NCI-H226 (cell line): ENCODE data around the gene ZFC3H1.
"Not testable (repeated sequence)": the region's sequence is repeated elsewhere in the genome, so short reads cannot be mapped to it uniquely, and the experiment has no call there.

ENCODE experiments used
- DNase-seq: peaks from one replicate; pipeline ENCODE4 v3.0.0-alpha.2; 2015

Gene ZFC3H1, protein sequence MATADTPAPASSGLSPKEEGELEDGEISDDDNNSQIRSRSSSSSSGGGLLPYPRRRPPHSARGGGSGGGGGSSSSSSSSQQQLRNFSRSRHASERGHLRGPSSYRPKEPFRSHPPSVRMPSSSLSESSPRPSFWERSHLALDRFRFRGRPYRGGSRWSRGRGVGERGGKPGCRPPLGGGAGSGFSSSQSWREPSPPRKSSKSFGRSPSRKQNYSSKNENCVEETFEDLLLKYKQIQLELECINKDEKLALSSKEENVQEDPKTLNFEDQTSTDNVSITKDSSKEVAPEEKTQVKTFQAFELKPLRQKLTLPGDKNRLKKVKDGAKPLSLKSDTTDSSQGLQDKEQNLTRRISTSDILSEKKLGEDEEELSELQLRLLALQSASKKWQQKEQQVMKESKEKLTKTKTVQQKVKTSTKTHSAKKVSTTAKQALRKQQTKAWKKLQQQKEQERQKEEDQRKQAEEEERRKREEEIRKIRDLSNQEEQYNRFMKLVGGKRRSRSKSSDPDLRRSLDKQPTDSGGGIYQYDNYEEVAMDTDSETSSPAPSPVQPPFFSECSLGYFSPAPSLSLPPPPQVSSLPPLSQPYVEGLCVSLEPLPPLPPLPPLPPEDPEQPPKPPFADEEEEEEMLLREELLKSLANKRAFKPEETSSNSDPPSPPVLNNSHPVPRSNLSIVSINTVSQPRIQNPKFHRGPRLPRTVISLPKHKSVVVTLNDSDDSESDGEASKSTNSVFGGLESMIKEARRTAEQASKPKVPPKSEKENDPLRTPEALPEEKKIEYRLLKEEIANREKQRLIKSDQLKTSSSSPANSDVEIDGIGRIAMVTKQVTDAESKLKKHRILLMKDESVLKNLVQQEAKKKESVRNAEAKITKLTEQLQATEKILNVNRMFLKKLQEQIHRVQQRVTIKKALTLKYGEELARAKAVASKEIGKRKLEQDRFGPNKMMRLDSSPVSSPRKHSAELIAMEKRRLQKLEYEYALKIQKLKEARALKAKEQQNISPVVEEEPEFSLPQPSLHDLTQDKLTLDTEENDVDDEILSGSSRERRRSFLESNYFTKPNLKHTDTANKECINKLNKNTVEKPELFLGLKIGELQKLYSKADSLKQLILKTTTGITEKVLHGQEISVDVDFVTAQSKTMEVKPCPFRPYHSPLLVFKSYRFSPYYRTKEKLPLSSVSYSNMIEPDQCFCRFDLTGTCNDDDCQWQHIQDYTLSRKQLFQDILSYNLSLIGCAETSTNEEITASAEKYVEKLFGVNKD (N-terminal part only)

DNA sequence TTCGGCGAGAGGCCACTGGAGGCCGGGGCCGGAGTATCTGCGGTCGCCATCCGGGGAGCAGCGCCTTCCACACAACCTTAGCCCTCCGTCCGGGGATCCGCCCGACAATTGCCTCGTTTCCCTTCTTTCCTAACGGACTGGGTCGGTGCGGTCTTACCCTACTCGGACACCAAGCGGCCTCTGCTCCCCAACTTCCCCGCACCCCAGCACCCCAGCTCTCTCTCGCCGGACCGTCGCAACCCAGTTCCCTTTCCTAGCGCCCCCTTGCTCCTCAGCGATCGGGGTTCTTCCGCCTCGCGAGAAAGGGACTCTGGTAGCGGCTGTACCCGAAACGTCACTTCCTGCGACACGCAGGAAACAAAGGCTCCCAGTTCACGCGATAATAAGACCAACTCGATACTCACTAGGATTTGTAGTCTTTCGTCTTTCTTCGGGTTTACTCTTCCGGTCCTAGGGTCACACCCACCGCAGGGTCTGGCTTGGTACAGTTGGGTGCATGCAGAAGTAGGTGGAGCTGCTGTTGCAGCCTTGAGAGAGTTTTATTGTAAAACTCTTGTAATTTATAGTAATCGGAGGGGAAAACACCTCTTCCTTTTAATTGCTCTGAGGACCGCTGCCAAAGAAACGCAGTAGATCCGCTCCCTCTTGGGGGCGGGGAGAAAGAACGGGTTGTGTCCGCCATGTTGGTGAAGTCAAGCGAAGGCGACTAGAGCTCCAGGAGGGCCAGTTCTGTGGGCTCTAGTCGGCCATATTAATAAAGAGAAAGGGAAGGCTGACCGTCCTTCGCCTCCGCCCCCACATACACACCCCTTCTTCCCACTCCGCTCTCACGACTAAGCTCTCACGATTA lies at the start of gene ZFC3H1, which contains the start of gene THAP2:
Gene ZFC3H1, minus strand, starts transcription at position 288 of the 850 bp plus-strand sequence. Its CDS starts 238 bp downstream, at position 50.
Gene THAP2, plus strand, starts transcription at position 741 of the 850 bp plus-strand sequence. CDS start 209 bp downstream, outside the sequence.
- peak; percentile 100 for DNase-seq

DNA sequence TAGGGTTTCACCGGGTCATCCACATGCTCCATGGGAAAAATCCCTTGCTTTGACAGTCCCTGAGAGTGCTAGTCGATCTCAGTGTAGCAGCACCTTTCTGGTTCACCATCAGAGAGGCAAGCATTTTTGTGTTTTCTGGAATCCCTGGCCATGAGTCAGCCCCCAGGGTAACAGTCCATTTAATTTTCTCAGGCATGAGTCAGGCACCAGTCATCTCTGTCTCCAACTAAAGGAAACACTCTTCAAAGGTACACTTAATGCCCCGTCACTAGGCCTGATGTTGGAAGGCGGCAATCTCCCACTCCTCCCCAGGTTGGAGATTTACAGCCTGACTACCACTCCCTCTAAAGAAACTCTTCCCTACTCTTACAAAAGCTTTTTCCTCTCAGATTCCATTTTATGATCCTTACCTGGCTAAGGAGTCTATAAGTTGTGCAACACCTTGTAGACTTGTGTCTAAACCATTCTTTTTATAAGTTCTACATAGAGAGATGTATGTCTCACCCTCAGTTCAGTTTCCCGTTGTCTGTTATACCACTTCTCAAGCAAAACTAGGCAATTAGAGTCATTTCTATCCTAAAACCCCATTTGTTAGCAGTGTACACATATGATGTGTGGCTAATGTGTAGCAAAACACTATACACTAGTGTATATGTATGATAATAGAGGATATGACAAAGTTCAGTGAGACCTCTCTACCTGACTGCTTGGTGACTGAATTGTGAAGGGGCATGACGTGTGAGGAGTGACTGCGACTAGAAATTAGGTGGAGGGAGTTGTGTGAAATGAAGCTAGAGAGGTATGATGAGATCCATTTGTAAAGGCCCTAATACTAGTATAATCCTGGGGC lies 46.9 kb upstream of the ZFC3H1 start:
- peak; percentile 96 for DNase-seq

DNA sequence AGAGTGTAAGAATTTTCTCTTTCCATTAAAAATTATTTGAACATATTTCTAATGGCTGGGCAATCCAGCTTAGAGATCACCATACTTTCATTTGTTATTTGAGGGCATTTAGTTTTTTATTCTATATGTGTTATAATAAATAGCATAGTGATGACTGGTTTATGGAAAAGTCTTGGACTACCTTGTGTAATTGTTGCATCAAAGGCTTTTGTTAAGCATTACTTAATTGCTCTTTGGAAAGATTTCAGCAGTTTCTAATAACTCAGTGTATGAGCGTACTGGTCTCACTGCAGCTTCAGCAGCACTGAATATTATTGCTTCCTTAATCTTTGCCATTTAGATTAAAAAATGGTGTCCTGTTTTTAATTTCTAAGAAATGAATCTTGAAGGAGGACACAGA lies 45.0 kb upstream of the ZFC3H1 start:
- DNase-seq: peak; percentile 31

DNA sequence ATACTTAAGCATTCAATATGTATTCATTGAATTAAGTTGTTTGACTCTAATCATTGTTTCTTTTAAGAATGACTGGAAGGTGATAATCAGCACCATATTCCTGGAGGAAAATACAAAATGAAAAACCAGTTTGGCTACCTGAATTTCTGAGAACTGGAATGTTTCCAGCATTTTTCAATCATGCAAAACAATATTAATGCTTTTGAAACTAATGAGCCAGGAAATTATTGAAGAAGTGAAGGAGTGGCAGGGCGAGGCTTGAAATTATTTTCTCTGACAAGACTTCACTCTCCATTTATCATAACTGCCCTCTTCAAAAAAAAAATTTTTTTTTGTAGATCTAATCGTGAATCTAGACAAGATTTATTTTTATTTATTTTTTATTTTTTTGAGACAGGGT lies 41.3 kb upstream of the ZFC3H1 start:
- no peak for DNase-seq

DNA sequence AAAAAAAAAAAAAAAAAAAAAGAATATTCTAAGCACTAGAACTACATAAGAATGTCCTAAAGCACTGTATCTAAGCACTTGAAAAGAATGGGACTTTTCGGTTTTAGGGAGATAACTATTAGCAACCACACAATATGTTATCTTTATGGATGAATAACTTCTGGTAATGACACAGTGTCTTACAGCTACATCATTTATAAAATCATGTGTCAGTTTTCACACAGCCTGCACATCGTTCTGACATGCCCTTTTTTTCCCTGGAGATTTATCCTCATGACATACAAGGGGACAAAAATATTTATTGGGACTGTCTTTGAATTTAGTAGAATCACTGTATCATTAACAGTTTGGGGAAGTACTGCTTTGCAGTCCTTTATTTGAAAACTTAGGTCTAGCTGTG lies 39.6 kb upstream of the ZFC3H1 start:
- no peak for DNase-seq

DNA sequence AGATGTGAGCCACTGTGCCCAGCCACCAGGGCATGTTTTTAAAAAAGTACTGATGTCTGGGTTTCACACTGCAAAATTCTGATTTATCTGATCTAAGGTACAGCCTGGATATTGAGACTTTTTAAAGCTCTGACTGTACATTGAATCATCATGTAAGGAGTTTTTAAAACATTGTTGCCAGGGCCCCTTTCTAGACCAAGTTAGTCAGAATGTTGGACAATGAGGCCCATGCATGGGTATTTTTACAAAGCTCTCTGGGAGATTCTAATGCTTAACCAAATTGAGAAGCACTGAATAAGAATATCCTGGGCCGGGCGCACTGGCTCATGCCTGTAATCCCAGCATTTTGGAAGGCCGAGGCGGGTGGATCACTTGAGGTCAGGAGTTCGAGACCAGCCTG lies 38.9 kb upstream of the ZFC3H1 start:
- no peak for DNase-seq

DNA sequence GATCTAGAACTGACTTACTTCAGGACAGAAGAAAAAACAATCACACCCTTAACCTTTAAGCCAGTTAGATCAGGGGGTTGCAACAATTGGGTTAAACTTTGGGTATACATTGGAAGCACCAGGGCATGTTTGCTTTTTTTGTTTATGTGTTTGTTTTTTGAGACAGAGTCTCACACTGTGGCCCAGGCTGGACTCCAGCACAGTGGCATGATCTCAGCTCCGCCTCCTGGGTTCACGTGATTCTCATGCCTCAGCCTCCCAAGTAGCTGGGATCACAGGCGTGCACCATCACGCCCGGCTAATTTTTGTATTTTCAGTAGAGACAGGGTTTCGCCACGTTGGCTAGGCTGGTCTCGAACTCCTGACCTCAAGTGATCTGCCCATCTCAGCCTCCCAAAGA lies 38.5 kb upstream of the ZFC3H1 start:
- not testable (repeated sequence) for DNase-seq

DNA sequence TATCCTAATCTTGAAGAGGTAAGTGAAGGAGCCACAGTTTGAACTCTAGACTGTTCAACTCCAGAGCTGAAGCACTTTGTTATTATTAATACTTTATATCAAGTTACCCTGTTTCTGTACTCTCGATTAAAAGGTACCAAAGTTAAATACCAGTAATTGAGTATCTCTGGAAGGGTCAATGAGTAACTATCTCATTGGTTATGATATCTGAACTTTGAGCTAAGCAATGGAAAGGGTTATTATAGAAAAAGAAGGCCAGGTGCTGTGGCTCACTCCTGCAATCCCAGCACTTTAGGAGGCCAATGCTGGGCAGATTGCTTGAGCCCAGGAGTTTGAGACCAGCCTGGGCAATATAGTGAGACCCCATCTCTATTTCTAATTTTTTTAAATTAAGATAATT lies 32.1 kb upstream of the ZFC3H1 start:
- no peak for DNase-seq

DNA sequence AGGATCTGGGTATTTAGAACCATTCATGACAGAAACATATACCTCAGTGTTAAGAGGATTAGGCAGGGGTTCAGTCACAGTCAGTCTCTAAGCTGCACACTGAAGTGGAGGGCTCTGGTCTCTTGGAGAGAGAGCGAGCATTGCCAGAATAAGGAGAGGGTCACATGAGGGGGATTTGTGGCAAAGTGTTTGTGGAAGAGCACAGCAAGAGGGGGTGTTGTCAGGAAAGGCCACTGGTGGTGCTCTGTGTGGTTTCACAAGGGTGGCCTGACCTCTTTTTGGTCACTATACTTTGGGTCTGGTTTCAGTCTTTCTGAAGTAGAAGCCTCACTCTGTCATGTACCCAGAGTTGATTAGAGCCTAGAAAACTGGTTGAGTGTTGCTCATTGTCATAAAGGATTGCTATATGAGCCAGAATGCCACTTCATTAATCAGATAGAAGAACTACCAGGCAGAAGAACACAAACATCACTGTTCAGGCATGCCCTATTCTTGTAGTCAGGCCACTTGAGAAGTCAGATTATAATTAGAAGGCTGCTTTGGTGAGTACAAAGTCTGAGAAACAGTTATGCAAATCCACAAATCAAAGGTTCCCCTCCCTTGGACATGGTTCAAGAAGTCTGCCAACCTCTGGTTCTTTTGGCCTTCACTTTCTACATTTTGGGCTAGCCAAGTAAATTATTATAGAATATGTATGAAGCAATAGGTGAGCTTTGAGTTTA lies 30.6 kb upstream of the ZFC3H1 start:
- no peak for DNase-seq

DNA sequence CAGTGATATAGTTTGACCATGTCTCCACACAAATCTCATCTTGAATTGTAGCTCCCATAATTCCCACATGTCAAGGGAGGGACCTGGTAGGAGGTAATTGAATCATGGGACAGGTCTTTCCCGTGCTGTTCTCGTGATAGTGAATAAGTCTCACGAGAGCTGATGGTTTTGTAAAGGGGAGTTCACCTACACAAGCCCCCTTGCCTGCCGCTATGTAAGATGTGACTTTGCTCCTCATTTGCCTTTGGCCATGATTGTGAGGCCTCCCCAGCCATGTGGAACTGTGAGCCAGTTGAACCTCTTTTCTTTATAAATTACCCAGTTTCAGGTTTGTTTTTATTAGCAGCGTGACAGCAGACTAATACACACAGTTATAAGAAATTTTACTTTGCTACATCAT lies 30.0 kb upstream of the ZFC3H1 start:
- DNase-seq: not testable (repeated sequence)

DNA sequence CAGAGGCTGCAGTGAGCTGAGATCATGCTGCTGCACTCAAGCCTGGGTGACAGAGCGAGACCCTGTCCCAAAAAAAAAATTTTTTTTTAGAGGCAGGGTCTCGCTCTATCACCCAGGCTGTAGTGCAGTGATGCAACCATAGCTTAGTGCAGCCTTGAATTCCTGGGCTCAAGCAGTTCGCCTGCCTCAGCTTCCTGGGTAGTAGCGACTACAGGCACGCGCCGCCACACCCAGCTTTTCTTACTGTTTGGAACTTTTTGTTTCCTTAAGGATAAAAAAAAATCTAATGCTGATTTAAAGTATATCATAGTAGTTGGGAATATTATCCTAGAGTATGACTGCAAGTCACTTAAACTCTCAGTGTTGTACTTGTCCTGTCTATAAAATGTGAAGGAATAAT lies 29.5 kb upstream of the ZFC3H1 start:
- DNase-seq: no peak

DNA sequence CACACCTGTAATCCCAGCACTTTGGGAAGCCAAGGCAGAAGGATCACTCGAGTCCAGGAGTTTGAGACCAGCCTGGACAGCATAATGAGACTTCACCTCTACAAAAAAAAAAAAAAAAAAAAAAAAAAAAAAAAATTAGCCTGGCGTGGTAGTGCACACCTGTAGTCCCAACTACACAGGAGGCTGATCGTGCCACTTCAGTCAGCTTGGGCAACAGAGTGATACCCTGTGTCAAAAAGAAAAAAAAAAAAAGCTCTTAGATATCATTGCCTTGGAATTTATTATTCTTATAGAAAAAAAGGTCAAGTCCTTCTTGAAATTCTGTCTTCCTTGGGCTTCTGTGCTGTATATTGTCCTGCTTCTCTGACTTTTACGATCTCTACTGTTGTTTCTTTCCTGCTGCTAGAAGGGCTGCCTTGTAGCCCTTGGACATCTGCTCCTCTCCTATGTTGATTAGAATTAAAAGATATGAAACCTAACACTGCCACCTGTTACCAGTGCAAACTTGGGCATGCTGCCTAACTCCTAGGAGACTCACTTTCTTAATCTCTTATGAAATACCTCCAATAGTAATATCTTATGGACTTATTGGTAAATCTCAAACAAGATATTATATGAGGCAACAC lies 28.0 kb upstream of the ZFC3H1 start:
- DNase-seq: no peak

DNA sequence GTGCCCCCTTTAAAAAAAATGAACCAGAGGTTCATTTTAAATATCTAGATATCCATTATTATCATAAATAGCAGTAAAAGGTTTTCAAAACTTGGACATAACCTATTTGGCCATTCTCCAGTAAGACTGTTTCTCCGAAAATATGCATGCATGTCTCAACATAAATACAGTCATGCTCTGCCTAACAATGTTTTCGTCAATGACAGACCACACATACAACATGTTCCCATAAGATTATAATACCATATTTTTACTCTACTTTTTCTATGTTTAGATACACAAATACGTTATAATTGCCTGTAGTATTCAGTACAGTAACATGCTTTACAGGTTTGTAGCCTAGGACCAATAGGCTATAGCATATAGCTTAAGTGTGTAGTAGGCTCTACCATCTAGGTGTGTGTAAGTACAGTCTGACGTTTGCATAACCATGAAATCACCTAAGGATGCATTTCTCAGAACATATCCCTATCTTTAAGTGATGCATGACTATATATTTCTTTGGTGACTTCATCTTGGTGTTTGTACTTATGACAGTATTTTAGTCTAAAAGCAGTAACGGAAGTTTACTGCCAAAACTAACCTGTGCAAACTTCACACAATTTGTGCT lies 25.4 kb upstream of the ZFC3H1 start:
- no peak for DNase-seq

DNA sequence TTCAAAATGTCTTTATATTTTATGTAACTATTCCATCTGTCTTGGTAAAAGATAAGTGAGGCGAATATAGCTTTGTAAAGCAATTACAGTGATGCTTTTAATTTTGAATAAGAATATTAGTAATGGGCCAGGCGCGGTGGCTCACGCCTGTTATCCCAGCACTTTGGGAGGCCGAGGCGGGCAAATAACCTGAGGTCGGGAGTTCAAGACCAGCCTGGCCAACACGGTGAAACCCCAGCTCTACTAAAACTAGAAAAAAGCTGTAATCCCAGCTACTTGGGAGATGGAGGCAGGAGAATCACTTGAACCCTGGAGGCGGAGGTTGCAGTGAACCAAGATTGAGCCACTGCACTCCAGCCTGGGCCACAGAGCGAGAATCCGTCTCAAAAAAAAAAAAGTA lies 23.5 kb upstream of the ZFC3H1 start:
- DNase-seq: not testable (repeated sequence)

DNA sequence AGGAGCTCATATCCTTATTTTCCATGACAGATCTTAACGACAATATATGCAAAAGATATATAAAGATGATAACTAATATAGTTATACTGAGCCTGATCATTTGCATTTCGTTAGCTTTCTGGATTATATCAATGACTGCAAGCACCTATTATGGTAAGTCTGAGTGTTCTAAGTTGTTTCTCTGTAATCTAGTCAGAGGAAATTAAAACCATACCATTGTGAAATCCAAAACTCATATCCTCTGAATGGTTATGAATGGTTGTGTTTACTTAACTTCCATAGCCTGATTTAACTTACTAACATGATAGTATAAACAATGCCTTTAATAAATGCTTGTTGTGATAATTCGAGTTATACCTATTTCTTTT lies 23.0 kb upstream of the ZFC3H1 start:
- DNase-seq: no peak

DNA sequence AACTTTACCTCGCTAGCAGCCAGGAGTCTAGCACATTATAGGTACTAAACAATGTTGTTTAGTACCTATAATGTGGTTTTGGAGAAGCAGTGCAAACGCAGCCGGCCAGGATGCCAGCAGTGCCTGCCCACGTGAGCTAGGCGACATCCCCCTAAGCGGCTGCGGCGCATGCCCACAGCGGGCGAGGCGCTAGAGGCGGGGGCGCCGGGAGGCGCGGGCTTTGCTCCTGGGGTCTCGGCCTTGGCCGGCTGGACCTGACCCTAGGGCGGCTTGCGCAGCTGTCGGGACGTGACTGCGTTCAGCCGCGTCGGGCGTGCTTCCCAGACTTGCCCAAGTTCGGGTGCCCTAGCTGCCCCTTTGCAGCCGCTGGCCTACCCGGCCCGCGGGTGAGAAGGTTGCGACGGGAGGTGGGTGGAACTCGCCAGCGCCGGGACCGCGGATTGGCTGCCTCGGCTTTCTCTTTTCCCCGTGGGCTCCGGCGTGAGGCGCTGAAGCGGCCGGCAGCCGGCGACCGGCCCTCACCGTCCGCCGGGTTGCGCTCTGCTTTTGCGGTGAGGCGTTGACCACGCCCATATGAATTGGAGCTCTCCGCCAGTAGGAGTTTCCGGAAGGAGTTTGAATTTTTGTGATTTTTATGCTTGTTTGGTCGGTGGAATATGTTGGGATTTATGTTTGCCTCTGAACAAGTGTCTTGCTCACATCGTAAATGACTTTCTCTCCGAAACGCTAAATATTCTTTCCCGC lies 22.4 kb upstream of the ZFC3H1 start, which contains the start of gene TMEM19:
Gene TMEM19, plus strand, starts transcription at position 169 of the 744 bp plus-strand sequence. CDS start 599 bp downstream, outside the sequence.
- DNase-seq: peak; percentile 98

DNA sequence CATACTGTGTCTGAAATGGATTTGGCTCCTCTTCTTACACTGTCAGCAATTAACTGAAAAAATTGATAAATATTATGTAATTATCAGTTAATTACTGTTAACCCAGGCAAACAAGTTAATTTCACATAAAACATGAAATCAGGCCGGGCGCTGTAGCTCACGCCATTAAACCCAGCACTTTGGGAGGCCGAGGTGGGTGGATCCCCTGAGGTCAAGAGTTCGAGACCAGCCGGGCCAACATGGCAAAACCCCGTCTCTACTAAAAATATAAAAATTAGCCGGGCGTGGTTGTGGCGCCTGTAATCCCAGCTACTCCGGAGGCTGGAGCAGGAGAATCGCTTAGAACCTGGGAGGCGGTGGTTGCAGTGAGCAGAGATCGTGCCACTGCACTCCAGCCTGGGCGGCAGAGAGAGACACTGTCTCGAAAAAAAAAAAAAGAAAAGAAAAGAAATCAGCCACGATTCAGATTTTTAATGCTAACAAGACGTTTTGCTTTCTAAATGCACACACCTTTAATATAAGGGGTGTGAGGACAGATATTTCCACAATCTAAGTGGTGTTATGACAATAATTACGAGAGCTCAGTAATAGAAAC lies 21.8 kb upstream of the ZFC3H1 start:
- no peak for DNase-seq

DNA sequence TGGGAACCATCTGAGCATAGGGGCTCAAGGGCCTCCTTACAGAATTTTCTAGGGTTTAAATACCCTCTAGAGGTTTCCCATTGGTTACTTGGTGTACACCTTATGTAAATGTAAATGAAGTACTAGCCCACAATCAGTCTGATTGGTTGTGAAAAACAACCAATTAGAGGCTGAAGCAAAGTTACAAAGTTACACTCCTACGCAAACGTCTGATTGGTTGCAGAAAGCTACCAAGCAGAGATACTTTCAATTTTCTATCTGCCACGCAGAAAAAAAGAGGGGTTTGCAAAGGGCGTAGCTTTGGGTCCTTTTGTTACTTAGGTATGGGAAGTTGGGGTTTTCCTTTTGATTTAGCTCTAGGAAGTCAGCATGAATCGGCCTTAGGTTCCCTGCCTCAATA lies 20.4 kb upstream of the ZFC3H1 start:
- peak; percentile 42 for DNase-seq
